ENCODE results near the gene FOXP1.

GRCh38 chr3:71525391-71525790 is 58.1 kb downstream of the FOXP1 start:
- TF ChIP-seq EZH2 (IDR thresholded peaks at IDR 0.05; ENCODE audit: insufficient read depth, poor library complexity, severe bottlenecking) (no peak), EZH2phosphoT487 (IDR thresholded peaks at IDR 0.05; ENCODE audit: insufficient read depth, low read depth) (no peak)
